Breast epithelium (tissue), 4 donors: ENCODE measurements around the gene TMEM201. TPM values are rescaled to one million over a fixed set of nuclear protein-coding genes. Genes with fewer than 3 reads are reported as not detected.
"Not testable (repeated sequence)": the region's sequence is repeated elsewhere in the genome, so short reads cannot be mapped to it uniquely, and the experiment has no call there.

Experiments
- DNase-seq, 2 donors: peaks; one replicate each; pipeline ENCODE4 v3.0.0-alpha.2; 2019; ENCODE audit warnings: low spot score in 2 of 2
- H3K27ac ChIP-seq, 2 donors: fragments of 200-600 bp; sonication (generic) in 1 of 2; one replicate each; pipeline ENCODE4 v1.5.1; 2016 to 2019; ENCODE audit warnings: mild to moderate bottlenecking in 1 of 2
- H3K27me3 ChIP-seq, 2 donors: fragments of 200-600 bp; sonication (generic) in 1 of 2; one replicate each; pipeline versions ENCODE4 v1.5.1 to v1.6.0; 2017 to 2019; ENCODE audit warnings: control low read depth in 1 of 2, mild to moderate bottlenecking in 1 of 2
- H3K36me3 ChIP-seq: fragments of 200-600 bp; one replicate; pipeline ENCODE4 v1.5.1; 2019
- H3K4me1 ChIP-seq, 2 donors: fragments of 200-600 bp; sonication (generic); one replicate each; pipeline ENCODE4 v1.5.1; 2016 to 2019; ENCODE audit warnings: control low read depth in 1 of 2
- H3K4me3 ChIP-seq, 3 donors: fragments of 200-600 bp; sonication (generic); 1 replicate in 2 of 3; 2 replicates in 1 of 3; pipeline ENCODE4 v1.5.1; 2016 to 2019; ENCODE audit warnings: mild to moderate bottlenecking in 3 of 3, moderate library complexity in 2 of 3
- H3K9me3 ChIP-seq, 2 donors: fragments of 200-600 bp; sonication (generic) in 1 of 2; one replicate each; pipeline ENCODE4 v1.5.1; 2016 to 2019; ENCODE audit warnings: control low read depth in 1 of 2
- CTCF ChIP-seq, 3 donors: fragments of 450-650 bp; IDR thresholded peaks; one replicate each; pipeline ENCODE4 v1.5.1; 2016 to 2017; ENCODE audit warnings: antibody characterized with exemption in 3 of 3, mild to moderate bottlenecking in 3 of 3, moderate library complexity in 3 of 3
- POLR2A ChIP-seq: fragments of 450-650 bp; IDR thresholded peaks from one replicate; pipeline ENCODE4 v1.6.1; 2016; ENCODE audit warnings: antibody characterized with exemption, mild to moderate bottlenecking, moderate library complexity
- POLR2AphosphoS5 ChIP-seq, 3 donors: sonication (generic); formaldehyde crosslinking; IDR thresholded peaks; one replicate each; pipeline ENCODE4 v1.6.1; 2017; ENCODE audit warnings: antibody characterized with exemption in 3 of 3
- intact Hi-C: fragments of 100-400 bp; cut with DNase I; formaldehyde crosslinking; loops from one replicate; pipeline ENCODE4 v1.15.1; 2023; ENCODE audit warnings: low total_unique reads
- total RNA-seq, 3 donors: library from RNA; depleted of rRNA; stranded (reverse); fragments of >200 nt; gene quantifications; one replicate each; pipeline ENCODE4 v1.1.0, GENCODE V29; 2016

TMEM201 gene
- total RNA-seq, 3 donors from 2014 or later = 5.0 to 6.2 (median 5.0) TPM

DNA sequence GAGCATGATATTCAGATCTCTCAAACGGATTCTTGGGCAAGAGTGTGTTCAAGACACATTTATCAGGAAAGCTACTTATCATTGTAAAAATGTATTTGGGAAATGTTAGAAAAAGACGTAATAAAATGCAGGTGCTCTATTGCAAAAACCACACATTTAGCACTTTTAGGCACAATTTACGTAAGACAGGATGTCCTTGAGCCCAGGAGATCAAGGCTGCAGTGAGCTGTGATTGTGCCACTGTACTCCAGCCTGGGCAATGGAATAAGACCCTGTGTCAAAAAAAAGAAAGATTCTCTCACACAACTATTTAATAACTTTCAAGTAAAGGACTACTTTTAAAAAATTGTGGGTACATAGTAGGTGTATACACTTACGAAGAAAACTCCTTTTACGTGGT is 31.1 kb upstream of the TMEM201 start:
- Histone ChIP-seq H3K36me3 (no peaks in the 10 kb centered on the region), H3K4me3 (no peak overlapping the region), H3K27ac (no peak overlapping the region), H3K27me3 (no peaks in the 10 kb centered on the region), H3K4me1 (peaks cover 0 to 9% of the 10 kb centered on the region in 2 donors), H3K9me3 (no peaks in the 10 kb centered on the region)
- TF ChIP-seq POLR2A (no peak), POLR2AphosphoS5 (IDR thresholded peaks at IDR 0.05) (no peak), CTCF (IDR thresholded peaks at IDR 0.05) (no peak)
- intact Hi-C loops = no loop called here
- DNase-seq = no peak

DNA sequence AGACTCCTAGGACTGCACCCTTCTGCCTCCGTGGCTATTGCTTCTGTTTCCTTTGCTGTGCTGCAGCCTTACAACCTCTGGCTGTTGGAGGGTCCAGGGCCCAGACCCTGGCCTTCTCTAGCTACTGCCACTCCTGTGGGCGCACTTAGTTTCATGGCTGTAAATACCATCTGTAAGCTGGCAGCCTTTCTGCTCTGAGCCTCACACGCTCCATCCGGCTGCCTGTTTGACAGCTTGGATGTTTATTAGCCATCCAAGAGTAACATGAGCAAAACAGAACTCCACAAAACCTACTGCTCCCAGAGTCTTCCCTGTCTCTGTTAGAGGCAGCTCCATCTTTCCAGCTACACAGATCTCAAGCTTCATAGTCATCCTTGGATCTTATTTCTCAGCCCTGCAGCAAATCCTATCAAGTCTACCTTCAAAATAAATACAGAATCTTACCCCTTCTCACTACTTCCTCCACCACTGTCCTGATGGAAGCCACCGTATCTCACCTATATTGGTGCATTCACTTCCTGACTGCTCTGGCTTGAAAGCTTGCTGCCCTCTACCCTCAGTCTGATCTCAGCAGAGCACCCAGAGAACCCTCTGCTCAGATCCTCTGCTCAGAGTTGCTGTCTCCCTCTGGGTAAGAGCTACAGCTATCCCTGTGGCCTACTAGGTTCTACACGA is 30.3 kb upstream of the TMEM201 start:
- H3K4me3 ChIP-seq = no peak overlapping the region
- H3K36me3 ChIP-seq = no peaks in the 10 kb centered on the region
- H3K27me3 ChIP-seq = no peaks in the 10 kb centered on the region
- DNase-seq = no peak
- H3K9me3 ChIP-seq = no peaks in the 10 kb centered on the region
- intact Hi-C loops = no loop called here
- peaks cover 0 to 9% of the 10 kb centered on the region in 2 donors for H3K4me1 ChIP-seq
- TF ChIP-seq CTCF (IDR thresholded peaks at IDR 0.05) = no peak
- no peak for TF ChIP-seq POLR2AphosphoS5 (IDR thresholded peaks at IDR 0.05)
- TF ChIP-seq POLR2A = no peak
- no peak overlapping the region for H3K27ac ChIP-seq

DNA sequence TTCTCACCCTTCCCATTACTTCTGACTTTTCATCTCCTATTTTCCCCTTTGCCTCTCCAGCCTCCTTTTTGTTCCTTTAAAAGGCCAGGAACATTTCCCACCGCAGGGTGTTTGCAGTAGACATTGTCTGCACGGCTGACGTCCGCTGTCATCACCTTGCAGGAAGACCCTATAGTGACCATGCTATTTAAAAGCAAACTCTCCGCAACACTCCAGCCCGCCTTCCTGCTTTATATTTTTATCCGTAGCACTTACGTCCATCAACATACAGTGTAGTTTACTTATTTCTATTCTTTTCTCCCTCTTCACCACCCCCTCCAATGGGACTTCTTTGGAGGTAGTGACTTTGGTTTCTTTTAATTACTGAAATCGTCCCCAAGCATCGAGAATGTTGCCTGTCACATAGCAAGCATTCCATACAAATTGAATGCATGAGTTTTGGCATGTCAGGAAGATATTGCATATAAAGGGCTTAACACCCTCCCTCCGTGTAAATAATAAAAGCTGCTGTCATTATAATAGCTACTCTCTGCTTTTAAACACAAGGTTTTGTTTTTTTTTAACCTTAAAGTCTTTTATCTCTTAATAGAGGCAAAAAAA is 29.7 kb upstream of the TMEM201 start:
- no peaks in the 10 kb centered on the region for H3K36me3 ChIP-seq
- H3K27me3 ChIP-seq = no peaks in the 10 kb centered on the region
- intact Hi-C loops = no loop called here
- H3K4me3 ChIP-seq = no peak overlapping the region
- DNase-seq = no peak
- H3K27ac ChIP-seq = no peak overlapping the region
- TF ChIP-seq CTCF (IDR thresholded peaks at IDR 0.05) (no peak), POLR2A (no peak), POLR2AphosphoS5 (IDR thresholded peaks at IDR 0.05) (no peak)
- H3K4me1 ChIP-seq = peaks cover 0 to 9% of the 10 kb centered on the region in 2 donors
- no peaks in the 10 kb centered on the region for H3K9me3 ChIP-seq

DNA sequence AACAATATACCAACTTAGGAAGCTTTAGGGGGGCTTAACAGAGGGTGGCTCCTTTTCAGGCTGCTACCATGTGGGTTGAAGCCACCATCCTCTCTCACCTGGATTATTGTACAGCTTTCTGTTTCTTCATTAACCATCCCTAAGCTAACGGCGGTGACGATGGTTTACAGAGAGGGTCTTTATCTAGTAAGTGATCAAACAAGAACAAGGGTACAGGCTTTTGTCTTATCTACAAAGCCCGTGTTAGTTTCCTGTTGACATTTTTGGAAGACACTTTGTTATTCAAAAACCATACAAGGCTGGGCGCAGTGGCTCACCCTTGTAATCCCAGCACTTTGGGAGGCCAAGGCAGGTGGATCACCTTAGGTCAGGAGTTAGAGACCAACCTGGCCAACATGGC is 29.0 kb upstream of the TMEM201 start:
- Histone ChIP-seq H3K27ac (no peak overlapping the region), H3K4me3 (no peak overlapping the region), H3K4me1 (peaks cover 0 to 9% of the 10 kb centered on the region in 2 donors), H3K9me3 (no peaks in the 10 kb centered on the region), H3K27me3 (no peaks in the 10 kb centered on the region), H3K36me3 (no peaks in the 10 kb centered on the region)
- intact Hi-C loops = no loop called here
- no peak for DNase-seq
- TF ChIP-seq POLR2A = no peak
- TF ChIP-seq CTCF (IDR thresholded peaks at IDR 0.05) = no peak
- TF ChIP-seq POLR2AphosphoS5 (IDR thresholded peaks at IDR 0.05) = no peak

- H3K4me1 ChIP-seq, H3K27ac ChIP-seq, H3K27me3 ChIP-seq, H3K36me3 ChIP-seq, H3K4me3 ChIP-seq, intact Hi-C loops, H3K9me3 ChIP-seq, DNase-seq: not testable (repeated sequence)
Measured at GRCh38 chr1:9560090-9560489, 28.6 kb upstream of the TMEM201 start.
